GM23338 (cell line): ENCODE results near the gene STK39.

Experiments
- CTCF ChIP-seq, 2 experiments: fragments of 200-600 bp in 1 of 2; sonication (generic) in 1 of 2; conservative IDR thresholded peaks; 2 replicates each; pipeline versions ENCODE4 v1.5.1 to v1.6.1; 2016 to 2017; ENCODE audit warnings: antibody characterized with exemption in 2 of 2, low read depth in 2 of 2, mild to moderate bottlenecking in 2 of 2, moderate library complexity in 1 of 2
- POLR2AphosphoS5 ChIP-seq: IDR thresholded peaks from 2 replicates; pipeline ENCODE4 v1.6.1; 2016; ENCODE audit warnings: antibody characterized with exemption, low read depth
- ZNF331 ChIP-seq: fragments of 250-450 bp; sonication (Bioruptor Pico); IDR thresholded peaks from 2 replicates; pipeline ENCODE4 v1.5.0; 2020; ENCODE audit warnings: low read depth, mild to moderate bottlenecking, moderate library complexity

GRCh38 chr2:168155046-168155445 is 92.3 kb downstream of the STK39 start:
- TF ChIP-seq CTCF (conservative IDR thresholded peaks at IDR 0.05; ENCODE audit: low read depth in 2 of 2) (no peak), POLR2AphosphoS5 (no peak), ZNF331 (no peak)
